Adrenal gland (tissue), 5 donors: Measurements from ENCODE around the gene ZNF451.

ENCODE experiments used
- POLR2A ChIP-seq, 2 donors: fragments of 450-650 bp; IDR thresholded peaks; one replicate each; pipeline ENCODE4 v1.6.1; 2017; ENCODE audit warnings: antibody characterized with exemption in 2 of 2, mild to moderate bottlenecking in 2 of 2, moderate library complexity in 1 of 2
- TF ChIP-seq, protein P1 (sequence below), 6 experiments: fragments of 450-650 bp in 4 of 6; fragments of 200-600 bp in 2 of 6; sonication (generic) in 1 of 6; IDR thresholded peaks; 1 replicate in 5 of 6; 2 replicates in 1 of 6; pipeline versions ENCODE4 v1.5.1 to v1.8.0; 2016 to 2021; ENCODE audit warnings: antibody characterized with exemption in 6 of 6, mild to moderate bottlenecking in 2 of 6, moderate library complexity in 1 of 6
- donor health status: DM: no; HTN: no; CAD: no.

DNA sequence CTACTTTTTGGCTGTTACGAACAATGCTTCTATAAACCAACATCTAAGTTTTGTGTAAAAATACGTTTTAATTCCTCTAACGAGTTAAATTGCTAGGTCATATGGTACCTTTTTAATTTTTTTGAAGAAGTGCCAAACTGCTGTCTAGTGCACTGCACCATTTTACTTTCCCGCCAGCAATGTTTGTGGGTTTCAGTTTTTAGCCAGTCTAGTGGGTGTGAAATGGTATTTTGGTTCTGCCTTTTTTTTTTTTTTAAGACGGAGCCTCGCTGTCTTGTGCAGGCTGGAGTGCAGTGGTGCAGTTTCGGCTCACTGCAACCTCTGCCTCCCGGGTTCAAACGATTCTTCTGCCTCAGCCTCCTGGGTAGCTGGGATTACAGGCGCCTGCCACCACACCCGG is 48.0 kb downstream of the ZNF451 start:
- TF ChIP-seq, protein P1, sequence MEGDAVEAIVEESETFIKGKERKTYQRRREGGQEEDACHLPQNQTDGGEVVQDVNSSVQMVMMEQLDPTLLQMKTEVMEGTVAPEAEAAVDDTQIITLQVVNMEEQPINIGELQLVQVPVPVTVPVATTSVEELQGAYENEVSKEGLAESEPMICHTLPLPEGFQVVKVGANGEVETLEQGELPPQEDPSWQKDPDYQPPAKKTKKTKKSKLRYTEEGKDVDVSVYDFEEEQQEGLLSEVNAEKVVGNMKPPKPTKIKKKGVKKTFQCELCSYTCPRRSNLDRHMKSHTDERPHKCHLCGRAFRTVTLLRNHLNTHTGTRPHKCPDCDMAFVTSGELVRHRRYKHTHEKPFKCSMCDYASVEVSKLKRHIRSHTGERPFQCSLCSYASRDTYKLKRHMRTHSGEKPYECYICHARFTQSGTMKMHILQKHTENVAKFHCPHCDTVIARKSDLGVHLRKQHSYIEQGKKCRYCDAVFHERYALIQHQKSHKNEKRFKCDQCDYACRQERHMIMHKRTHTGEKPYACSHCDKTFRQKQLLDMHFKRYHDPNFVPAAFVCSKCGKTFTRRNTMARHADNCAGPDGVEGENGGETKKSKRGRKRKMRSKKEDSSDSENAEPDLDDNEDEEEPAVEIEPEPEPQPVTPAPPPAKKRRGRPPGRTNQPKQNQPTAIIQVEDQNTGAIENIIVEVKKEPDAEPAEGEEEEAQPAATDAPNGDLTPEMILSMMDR (IDR thresholded peaks at IDR 0.05), result no peak
- TF ChIP-seq POLR2A (IDR thresholded peaks at IDR 0.05), result no peak
